Subcutaneous abdominal adipose tissue (tissue), 5 donors: ENCODE results near the gene SLC35A2.
"Not testable (repeated sequence)": the region's sequence is repeated elsewhere in the genome, so short reads cannot be mapped to it uniquely, and the experiment has no call there.

Experiments
- H3K27ac ChIP-seq: one replicate; pipeline ENCODE4 v1.7.0; 2013; ENCODE audit warnings: low read depth, mild to moderate bottlenecking, inconsistent platforms, low read length, moderate library complexity
- H3K27me3 ChIP-seq, 5 donors: one replicate each; pipeline ENCODE4 v1.7.0; 2013; ENCODE audit warnings: low read length in 5 of 5, inconsistent platforms in 1 of 5; ENCODE audit not compliant: control insufficient read depth in 5 of 5, insufficient read depth in 4 of 5
- H3K36me3 ChIP-seq, 5 donors: one replicate each; pipeline ENCODE4 v1.7.0; 2013; ENCODE audit warnings: low read length in 5 of 5; ENCODE audit not compliant: control insufficient read depth in 5 of 5, insufficient read depth in 5 of 5
- H3K4me1 ChIP-seq, 5 donors: one replicate each; pipeline ENCODE4 v1.7.0; 2013; ENCODE audit warnings: low read length in 5 of 5, mild to moderate bottlenecking in 3 of 5, moderate library complexity in 1 of 5; ENCODE audit not compliant: control insufficient read depth in 5 of 5, insufficient read depth in 5 of 5
- H3K4me3 ChIP-seq, 5 donors: one replicate each; pipeline ENCODE4 v1.7.0; 2013; ENCODE audit warnings: low read length in 5 of 5, low read depth in 1 of 5
- H3K9ac ChIP-seq, 5 donors: one replicate each; pipeline ENCODE4 v1.7.0; 2013; ENCODE audit warnings: low read length in 5 of 5, mild to moderate bottlenecking in 4 of 5, moderate library complexity in 3 of 5
- H3K9me3 ChIP-seq, 5 donors: one replicate each; pipeline ENCODE4 v1.7.0; 2013; ENCODE audit warnings: low read length in 5 of 5; ENCODE audit not compliant: control insufficient read depth in 5 of 5
- donor health status: healthy.
- donor health status: healthy.
- donor health status: healthy.
- donor health status: healthy.
- donor health status: healthy.

Gene SLC35A2

DNA sequence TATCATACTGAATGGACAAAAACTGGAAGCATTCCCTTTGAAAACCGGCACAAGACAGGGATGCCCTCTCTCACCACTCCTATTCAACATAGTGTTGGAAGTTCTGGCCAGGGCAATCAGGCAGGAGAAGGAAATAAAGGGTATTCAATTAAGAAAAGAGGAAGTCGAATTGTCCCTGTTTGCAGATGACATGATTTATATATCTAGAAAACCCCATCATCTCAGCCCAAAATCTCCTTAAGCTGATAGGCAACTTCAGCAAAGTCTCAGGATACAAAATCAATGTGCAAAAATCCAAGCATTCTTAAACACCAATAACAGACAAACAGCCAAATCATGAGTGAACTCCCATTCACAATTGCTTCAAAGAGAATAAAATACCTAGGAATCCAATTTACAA lies 39.4 kb downstream of the SLC35A2 start:
- H3K27ac ChIP-seq, H3K27me3 ChIP-seq, H3K9ac ChIP-seq, H3K4me1 ChIP-seq, H3K36me3 ChIP-seq, H3K4me3 ChIP-seq, H3K9me3 ChIP-seq: not testable (repeated sequence)

DNA sequence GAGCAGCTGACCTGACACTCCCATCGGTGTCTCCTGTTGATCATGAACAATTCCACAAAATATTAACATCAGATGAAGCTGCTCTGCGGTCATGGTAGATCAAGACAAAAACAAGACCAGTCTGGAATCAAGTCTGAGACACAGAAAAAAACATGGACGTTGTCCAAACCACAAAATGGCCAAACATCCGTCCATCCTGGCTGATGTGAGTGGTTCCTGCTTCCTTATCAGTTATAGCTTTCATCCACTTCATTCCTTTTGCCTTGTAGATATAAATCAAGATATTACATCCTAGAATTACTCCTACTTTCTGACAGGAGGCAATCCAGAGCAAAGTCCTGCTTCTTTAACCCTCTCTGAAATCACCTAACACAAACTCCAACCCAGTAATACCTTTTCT lies 47.2 kb downstream of the SLC35A2 start:
- H3K36me3 ChIP-seq = no peaks in the 10 kb centered on the region
- H3K4me1 ChIP-seq = no peaks in the 10 kb centered on the region
- no peak overlapping the region for H3K27ac ChIP-seq
- peaks cover 0 to 8% (median 0%) of the 10 kb centered on the region in 5 donors for H3K27me3 ChIP-seq
- H3K9ac ChIP-seq = no peak overlapping the region
- no peak overlapping the region for H3K4me3 ChIP-seq
- no peaks in the 10 kb centered on the region for H3K9me3 ChIP-seq

DNA sequence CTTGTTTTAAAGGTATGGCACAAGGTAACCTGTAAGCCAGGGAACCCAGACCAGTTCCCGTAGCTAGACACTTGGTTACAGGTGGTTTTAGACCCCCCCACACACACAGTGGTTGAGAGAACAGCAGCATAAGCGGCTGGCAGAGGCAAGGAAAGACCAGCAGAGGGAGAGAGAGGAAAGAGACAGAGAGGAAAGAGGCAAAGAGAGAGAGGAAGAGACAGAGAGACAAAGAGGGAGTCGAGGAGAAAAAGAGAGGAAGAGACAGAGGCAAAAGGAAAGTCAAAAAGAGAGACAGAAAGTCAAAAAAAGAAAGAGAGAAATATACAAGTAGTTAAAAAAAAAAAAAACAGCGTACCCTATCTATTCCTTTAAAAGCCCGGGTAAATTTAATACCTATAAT lies 56.5 kb downstream of the SLC35A2 start:
- Histone ChIP-seq H3K9ac (no peak overlapping the region), H3K36me3 (no peaks in the 10 kb centered on the region)

DNA sequence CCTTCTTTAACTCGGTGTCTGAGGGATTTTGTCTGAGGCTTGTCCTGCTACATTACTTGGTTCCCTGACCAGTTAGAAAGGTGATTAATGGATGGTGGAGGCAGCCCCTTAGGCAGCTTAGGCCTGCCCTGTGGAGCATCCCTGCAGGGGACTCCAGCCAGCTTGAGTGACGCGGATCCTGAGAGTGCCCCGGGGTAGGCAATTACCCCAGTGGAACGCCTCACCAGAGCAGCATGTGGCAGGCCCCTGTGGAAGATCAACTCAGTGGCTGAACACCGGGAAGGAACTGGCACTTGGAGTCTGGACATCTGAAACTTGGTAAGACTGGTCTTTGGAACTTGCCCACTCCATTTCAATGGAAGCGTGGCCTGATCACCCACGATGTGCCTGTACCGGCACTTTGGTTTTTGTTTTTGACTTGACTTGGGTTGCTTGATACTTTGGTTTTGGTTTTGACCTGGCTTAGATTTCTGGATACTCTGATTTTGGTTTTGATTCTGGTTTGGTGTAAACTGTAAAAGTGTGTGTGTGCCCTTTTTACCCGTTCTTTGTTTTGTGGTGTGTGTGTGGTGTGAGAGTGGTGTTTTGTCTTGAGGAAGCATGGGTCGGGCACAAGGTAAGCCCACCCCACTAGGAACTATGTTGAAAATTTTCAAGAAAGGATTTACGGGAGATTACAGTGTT lies 57.2 kb downstream of the SLC35A2 start:
- H3K27ac ChIP-seq, H3K27me3 ChIP-seq, H3K4me1 ChIP-seq, H3K4me3 ChIP-seq, H3K9ac ChIP-seq, H3K36me3 ChIP-seq, H3K9me3 ChIP-seq: not testable (repeated sequence)

More for the DNA sequence above, 56.5 kb downstream of the SLC35A2 start:
- Histone ChIP-seq H3K9me3 (peaks cover 0 to 5% (median 0%) of the 10 kb centered on the region in 5 donors), H3K4me3 (no peak overlapping the region), H3K27me3 (peaks cover 0 to 3% (median 0%) of the 10 kb centered on the region in 5 donors), H3K4me1 (no peaks in the 10 kb centered on the region), H3K27ac (no peak overlapping the region)

DNA sequence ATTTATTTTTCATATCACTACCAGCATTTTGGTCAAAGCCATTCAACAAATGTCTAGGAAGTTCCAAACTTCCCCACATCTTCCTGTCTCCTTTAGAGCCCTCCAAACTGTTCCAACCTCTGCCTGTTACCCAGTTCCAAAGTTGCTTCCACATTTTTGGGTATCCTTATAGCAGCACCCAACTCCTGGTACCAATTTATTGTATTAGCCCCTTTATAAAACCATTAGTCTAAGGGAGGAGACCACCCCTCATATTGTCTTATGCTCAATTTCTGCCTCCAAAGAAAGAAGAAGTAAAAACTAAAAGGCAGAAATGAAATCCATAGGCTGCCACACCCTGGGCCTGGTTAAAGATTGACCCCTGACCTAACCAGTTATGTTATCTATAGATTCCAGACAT lies 58.0 kb downstream of the SLC35A2 start:
- H3K36me3 ChIP-seq, H3K27ac ChIP-seq, H3K27me3 ChIP-seq, H3K4me3 ChIP-seq, H3K4me1 ChIP-seq, H3K9ac ChIP-seq, H3K9me3 ChIP-seq: not testable (repeated sequence)
